ENCODE measurements around the gene TASP1.

DNA sequence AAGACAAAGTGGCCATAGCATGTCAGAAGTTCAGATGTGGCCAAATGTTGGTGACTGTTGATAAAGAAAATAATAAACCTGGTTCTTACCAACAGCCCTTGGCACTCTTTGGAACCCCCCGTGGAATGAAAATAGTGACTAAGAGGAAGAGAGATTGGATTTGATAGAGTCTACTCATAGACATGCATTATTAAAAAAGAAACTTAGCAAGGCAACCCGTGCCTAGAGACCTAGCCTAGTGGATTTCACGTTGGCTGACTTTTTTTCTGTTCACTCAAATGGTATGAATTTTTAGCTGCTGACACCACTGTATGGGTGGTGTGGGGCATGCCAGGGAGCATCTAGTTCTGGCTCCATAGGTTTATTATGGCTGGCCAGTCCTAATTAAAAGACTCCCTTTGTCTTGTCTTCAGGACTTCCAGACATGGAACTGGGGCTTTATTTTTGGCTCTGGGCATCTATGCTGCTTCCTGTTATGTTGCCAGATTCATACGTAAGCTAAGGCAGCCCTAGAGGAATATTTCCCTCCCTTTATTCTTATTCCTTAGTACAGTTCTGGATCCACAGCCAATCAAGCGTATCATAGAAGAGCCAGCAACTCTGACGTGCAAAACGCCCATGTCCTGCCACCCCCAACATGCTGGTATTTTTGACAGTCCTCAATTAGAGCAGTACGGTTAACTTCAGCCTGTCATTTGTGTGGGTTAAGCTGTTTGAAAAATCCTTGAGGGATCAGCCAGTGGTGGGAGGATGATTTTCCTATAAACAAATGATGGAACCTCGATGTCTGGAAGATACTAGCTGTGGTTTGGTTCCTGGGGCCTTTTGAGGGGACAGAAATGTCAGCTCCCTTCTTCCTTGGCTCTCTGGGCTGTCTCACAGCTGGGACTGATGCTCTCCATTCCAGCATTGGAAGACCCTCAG lies 290.2 kb downstream of the TASP1 start:
- TF ChIP-seq CTCF (IDR thresholded peaks at IDR 0.05; ENCODE audit: insufficient read depth, low read depth, low read length) (no peak), EZH2 (IDR thresholded peaks at IDR 0.05; ENCODE audit: insufficient read depth, low read length) (no peak)
